Neural cell (in vitro differentiated cells): ENCODE measurements around the gene ST6GALNAC3. TPM values are rescaled to one million over a fixed set of nuclear protein-coding genes. Genes with fewer than 3 reads are reported as not detected.

Source experiments
- H2AFZ ChIP-seq: fragments of 200-600, 300-800 bp; sonication (generic), shearing (Covaris generic); 2 replicates; pipeline ENCODE4 v1.6.0; 2014; ENCODE audit warnings: low read depth, mild to moderate bottlenecking, antibody characterized with exemption, low read length, moderate library complexity
- H3F3A ChIP-seq: fragments of 200-600 bp; shearing (Covaris generic); 2 replicates; pipeline ENCODE4 v1.6.1; 2016; ENCODE audit warnings: mild to moderate bottlenecking, moderate library complexity, mixed read lengths, antibody characterized with exemption, low read length; ENCODE audit not compliant: insufficient read depth, poor library complexity, severe bottlenecking
- H3K27ac ChIP-seq: fragments of 200-600, 300-800 bp; sonication (generic), shearing (Covaris generic); 2 replicates; pipeline ENCODE4 v1.5.1; 2014; ENCODE audit warnings: mild to moderate bottlenecking, low read length, moderate library complexity
- H3K27me3 ChIP-seq: fragments of 300-800, 200-600 bp; sonication (generic), shearing (Covaris generic); 2 replicates; pipeline ENCODE4 v1.6.0; 2014; ENCODE audit warnings: mild to moderate bottlenecking, low read depth, low read length, moderate library complexity; ENCODE audit not compliant: insufficient read depth
- H3K36me3 ChIP-seq: fragments of 300-800, 200-600 bp; sonication (generic), shearing (Covaris generic); 2 replicates; pipeline ENCODE4 v1.5.1; 2014; ENCODE audit warnings: mild to moderate bottlenecking, antibody characterized with exemption, low read length, moderate library complexity; ENCODE audit not compliant: insufficient read depth
- H3K4me2 ChIP-seq: fragments of 300-800, 200-600 bp; sonication (generic), shearing (Covaris generic); 2 replicates; pipeline ENCODE4 v1.6.0; 2014; ENCODE audit warnings: mild to moderate bottlenecking, low read length
- H3K4me3 ChIP-seq: fragments of 300-800, 200-600 bp; sonication (generic), shearing (Covaris generic); 2 replicates; pipeline ENCODE4 v1.5.1; 2014; ENCODE audit warnings: mild to moderate bottlenecking, low read length, moderate library complexity
- H3K79me2 ChIP-seq: fragments of 200-600 bp; shearing (Covaris generic); replicated peaks from 2 replicates; pipeline ENCODE4 v1.6.0; 2014; ENCODE audit warnings: mild to moderate bottlenecking, low read length, moderate library complexity; ENCODE audit not compliant: insufficient read depth
- H3K9ac ChIP-seq: fragments of 300-800, 200-600 bp; sonication (generic), shearing (Covaris generic); 2 replicates; pipeline ENCODE4 v1.6.1; 2016; ENCODE audit warnings: mild to moderate bottlenecking, low read length, mixed read lengths
- H3K9me2 ChIP-seq: fragments of 200-600 bp; shearing (Covaris generic); 2 replicates; pipeline ENCODE4 v1.6.1; 2016; ENCODE audit warnings: mild to moderate bottlenecking, low read length, mixed read lengths; ENCODE audit not compliant: insufficient read depth
- H3K9me3 ChIP-seq: fragments of 200-600, 300-800 bp; sonication (generic), shearing (Covaris generic); 2 replicates; pipeline ENCODE4 v1.6.1; 2016; ENCODE audit warnings: mild to moderate bottlenecking, mixed run types, low read length, moderate library complexity, mixed read lengths
- H4K20me1 ChIP-seq: fragments of 200-600 bp; shearing (Covaris generic); 2 replicates; pipeline ENCODE4 v1.6.1; 2016; ENCODE audit warnings: mild to moderate bottlenecking, mixed run types; ENCODE audit not compliant: insufficient read depth
- CTCF ChIP-seq: fragments of 450-650 bp; IDR thresholded peaks from 2 replicates; pipeline ENCODE4 v1.5.1; 2014; ENCODE audit warnings: antibody characterized with exemption, mild to moderate bottlenecking, moderate library complexity; ENCODE audit not compliant: poor library complexity, severe bottlenecking
- EP300 ChIP-seq: fragments of 450-650 bp; conservative IDR thresholded peaks from 2 replicates; pipeline ENCODE4 v1.6.1; 2014; ENCODE audit warnings: antibody characterized with exemption, mild to moderate bottlenecking, moderate library complexity; ENCODE audit not compliant: poor library complexity, severe bottlenecking
- EZH2 ChIP-seq: fragments of 200-600, 300-800 bp; shearing (Covaris generic), sonication (generic); IDR thresholded peaks from 2 replicates; pipeline ENCODE4 v1.6.1; 2014; ENCODE audit warnings: antibody characterized with exemption, low read length, borderline replicate concordance, mild to moderate bottlenecking; ENCODE audit not compliant: insufficient read depth, poor library complexity, severe bottlenecking
- POLR2AphosphoS5 ChIP-seq: IDR thresholded peaks from 2 replicates; pipeline ENCODE4 v1.6.1; 2012
- RAD21 ChIP-seq: fragments of 450-650 bp; conservative IDR thresholded peaks from 2 replicates; pipeline ENCODE4 v1.6.1; 2014; ENCODE audit warnings: antibody characterized with exemption, mild to moderate bottlenecking, moderate library complexity
- REST ChIP-seq: IDR thresholded peaks from 2 replicates; pipeline ENCODE4 v1.6.1; 2012; ENCODE audit warnings: borderline replicate concordance
- SMC3 ChIP-seq: fragments of 450-650 bp; conservative IDR thresholded peaks from 2 replicates; pipeline ENCODE4 v1.6.1; 2014; ENCODE audit warnings: antibody characterized with exemption, mild to moderate bottlenecking, moderate library complexity; ENCODE audit not compliant: poor library complexity
- TAF1 ChIP-seq: IDR thresholded peaks from 2 replicates; pipeline ENCODE4 v1.6.1; 2012; ENCODE audit warnings: low read depth
- polyA plus RNA-seq: library from polyadenylated mRNA; depleted of rRNA; stranded (reverse); fragments of >200 nt; gene quantifications from 2 replicates; pipeline ENCODE4 v1.2.3, GENCODE V29; 2014

The ST6GALNAC3 gene
- polyA plus RNA-seq, 1 donor from 2014 or later = 3.6 TPM

- Histone ChIP-seq H3K9me2 (no peaks in the 10 kb centered on the region), H3K36me3 (no peaks in the 10 kb centered on the region), H3K4me3 (no peak overlapping the region), H3K9ac (no peak overlapping the region), H2AFZ (no peak overlapping the region), H4K20me1 (no peaks in the 10 kb centered on the region), H3K27ac (no peak overlapping the region), H3K27me3 (no peaks in the 10 kb centered on the region), H3F3A (no peaks in the 10 kb centered on the region), H3K79me2 (no peaks in the 10 kb centered on the region), H3K9me3 (no peaks in the 10 kb centered on the region), H3K4me2 (no peak overlapping the region)
- TF ChIP-seq EP300 (no peak), RAD21 (no peak), CTCF (no peak), EZH2 (no peak), POLR2AphosphoS5 (no peak), SMC3 (no peak), REST (no peak)
These were observed 34.9 kb downstream of the ST6GALNAC3 start for GRCh38 chr1:76109404-76109803.

- no peak for TF ChIP-seq SMC3
- TF ChIP-seq REST = no peak
- TF ChIP-seq TAF1 = no peak
- no peak for TF ChIP-seq POLR2AphosphoS5
- TF ChIP-seq CTCF = no peak
- TF ChIP-seq EP300 = no peak
- H3K9me2 ChIP-seq = no peaks in the 10 kb centered on the region
These were observed 35.5 kb downstream of the ST6GALNAC3 start for GRCh38 chr1:76109901-76110560.

More at GRCh38 chr1:76109901-76110560, 35.5 kb downstream of the ST6GALNAC3 start:
- Histone ChIP-seq H3K27me3 (no peaks in the 10 kb centered on the region), H3K27ac (no peak overlapping the region), H3F3A (no peaks in the 10 kb centered on the region), H3K9me3 (no peaks in the 10 kb centered on the region), H3K9ac (no peak overlapping the region), H3K36me3 (no peaks in the 10 kb centered on the region), H3K79me2 (no peaks in the 10 kb centered on the region), H3K4me2 (no peak overlapping the region), H2AFZ (no peak overlapping the region), H4K20me1 (no peaks in the 10 kb centered on the region), H3K4me3 (no peak overlapping the region)
